ENCODE measurements around the gene KCNMA1. TPM values are rescaled to one million over a fixed set of nuclear protein-coding genes. Genes with fewer than 3 reads are reported as not detected.

KCNMA1 gene
- total RNA-seq, 1 donor from 2014 or later = 0.17 TPM

GRCh38 chr10:77101341-77101740 lies 536.3 kb downstream of the KCNMA1 start:
- intact Hi-C loops (cut with micrococcal nuclease) = no loop called here

GRCh38 chr10:77099136-77099535 lies 538.5 kb downstream of the KCNMA1 start:
- intact Hi-C loops (cut with micrococcal nuclease) = no loop called here

- intact Hi-C loops (cut with micrococcal nuclease) = no loop called here
These were observed 540.0 kb downstream of the KCNMA1 start for GRCh38 chr10:77097625-77098024.

- intact Hi-C loops (cut with micrococcal nuclease) = no loop called here
These were observed 544.5 kb downstream of the KCNMA1 start for GRCh38 chr10:77093126-77093525.

- intact Hi-C loops (cut with micrococcal nuclease) = no loop called here
These were observed 545.9 kb downstream of the KCNMA1 start for GRCh38 chr10:77091597-77092165.

GRCh38 chr10:77090381-77091356 lies 546.9 kb downstream of the KCNMA1 start:
- intact Hi-C loops (cut with micrococcal nuclease) = no loop called here

- intact Hi-C loops (cut with micrococcal nuclease) = no loop called here
These were observed 550.2 kb downstream of the KCNMA1 start for GRCh38 chr10:77087366-77087765.

GRCh38 chr10:77086081-77086480 lies 551.5 kb downstream of the KCNMA1 start:
- intact Hi-C loops (cut with micrococcal nuclease) = no loop called here

GRCh38 chr10:77085344-77085743 lies 552.3 kb downstream of the KCNMA1 start:
- intact Hi-C loops (cut with micrococcal nuclease) = no loop called here

- intact Hi-C loops (cut with micrococcal nuclease) = no loop called here
These were observed 553.0 kb downstream of the KCNMA1 start for GRCh38 chr10:77084431-77085144.

GRCh38 chr10:77082601-77083252 lies 554.9 kb downstream of the KCNMA1 start:
- intact Hi-C loops (cut with micrococcal nuclease) = no loop called here

GRCh38 chr10:77081481-77081891 lies 556.1 kb downstream of the KCNMA1 start:
- intact Hi-C loops (cut with micrococcal nuclease) = no loop called here

- intact Hi-C loops (cut with micrococcal nuclease) = no loop called here
These were observed 557.1 kb downstream of the KCNMA1 start for GRCh38 chr10:77080361-77081027.

GRCh38 chr10:77079592-77080300 lies 557.9 kb downstream of the KCNMA1 start:
- intact Hi-C loops (cut with micrococcal nuclease) = no loop called here

- intact Hi-C loops (cut with micrococcal nuclease) = no loop called here
These were observed 560.2 kb downstream of the KCNMA1 start for GRCh38 chr10:77077316-77077945.

- intact Hi-C loops (cut with micrococcal nuclease) = no loop called here
These were observed 561.7 kb downstream of the KCNMA1 start for GRCh38 chr10:77075926-77076325.

GRCh38 chr10:77074104-77074624 lies 563.4 kb downstream of the KCNMA1 start:
- intact Hi-C loops (cut with micrococcal nuclease) = no loop called here

- intact Hi-C loops (cut with micrococcal nuclease) = no loop called here
These were observed 564.0 kb downstream of the KCNMA1 start for GRCh38 chr10:77073663-77073960.

GRCh38 chr10:77072836-77073662 lies 564.6 kb downstream of the KCNMA1 start:
- intact Hi-C loops (cut with micrococcal nuclease) = no loop called here

All from T-helper 1 cell treated with Interleukin-12 subunit alpha and Interleukin-12 subunit beta and Interleukin-4 antibody, amounts not matched to agents 30 ng/mL and 1 ng/mL, for 36 hours (primary cell).